GM15510 (cell line): ENCODE data around the gene FOXO1.

Experiments
- POLR2A ChIP-seq: IDR thresholded peaks from 3 replicates; pipeline ENCODE4 v1.6.1; 2011; ENCODE audit warnings: borderline replicate concordance; ENCODE audit not compliant: insufficient read length; ENCODE audit errors: extremely low read depth

FOXO1 gene

DNA sequence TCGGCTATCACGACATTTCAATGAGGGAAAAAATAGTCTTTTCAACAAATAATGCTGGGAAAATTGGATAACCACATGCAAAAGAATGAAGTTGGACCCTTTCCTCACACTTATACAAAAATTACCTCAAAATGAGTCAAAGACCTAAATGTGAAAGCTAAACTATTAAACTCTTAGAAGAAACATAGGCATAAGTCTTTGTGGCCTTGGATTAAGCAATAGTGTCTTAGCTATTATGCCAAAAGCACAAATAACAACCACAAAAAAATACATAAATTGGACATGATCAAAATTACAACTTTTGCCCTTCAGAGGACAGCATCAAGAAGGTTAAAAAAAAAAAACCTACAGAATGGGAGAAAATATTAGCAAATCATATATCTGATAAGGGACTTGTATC is 156.6 kb downstream of the FOXO1 start:
- no peak for TF ChIP-seq POLR2A

DNA sequence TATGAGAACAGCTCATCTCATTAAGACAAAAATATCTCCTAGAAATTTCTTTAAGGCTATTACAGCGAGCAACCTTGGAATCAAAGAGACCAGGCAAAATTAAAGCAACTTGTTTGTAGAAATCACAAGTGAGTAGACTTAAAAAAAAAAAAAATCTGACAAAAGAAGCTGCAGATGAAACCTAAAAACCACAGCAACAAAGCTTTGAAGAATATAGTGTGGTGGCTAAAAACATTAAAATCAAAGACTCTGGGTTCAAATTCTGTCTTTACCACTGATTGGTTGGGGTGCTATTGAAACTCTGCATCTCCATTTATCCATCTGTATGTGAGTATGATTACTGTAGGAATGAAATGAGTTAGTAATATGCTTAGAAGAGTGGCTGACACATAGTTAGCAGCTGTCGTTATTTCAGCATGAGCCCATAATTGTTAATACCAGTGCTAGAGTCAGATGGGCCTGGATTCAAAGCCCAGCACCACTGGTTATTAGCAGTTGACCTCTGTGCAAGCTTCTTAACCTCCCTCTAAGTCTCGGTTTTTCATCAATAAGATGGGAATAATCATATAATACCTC is 157.6 kb downstream of the FOXO1 start:
- no peak for TF ChIP-seq POLR2A

DNA sequence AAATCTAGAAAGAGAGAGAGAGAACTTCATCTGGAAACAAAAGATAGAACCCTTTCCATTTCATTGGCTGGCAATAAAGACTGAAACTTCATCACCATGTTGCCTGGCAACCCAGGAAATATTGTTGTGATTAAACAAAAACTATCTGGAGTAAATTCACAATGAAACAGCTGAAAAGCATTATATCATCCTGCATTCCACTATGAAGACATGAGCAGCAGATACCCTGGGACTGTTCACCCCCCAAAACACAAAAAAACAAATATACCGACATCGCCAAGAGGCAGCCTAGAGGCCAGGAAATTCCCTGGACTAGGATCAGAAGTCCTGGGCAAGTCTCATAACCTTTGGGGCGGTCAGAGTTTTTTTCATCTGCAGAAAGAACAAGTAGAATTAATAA is 158.3 kb downstream of the FOXO1 start:
- TF ChIP-seq POLR2A = no peak

DNA sequence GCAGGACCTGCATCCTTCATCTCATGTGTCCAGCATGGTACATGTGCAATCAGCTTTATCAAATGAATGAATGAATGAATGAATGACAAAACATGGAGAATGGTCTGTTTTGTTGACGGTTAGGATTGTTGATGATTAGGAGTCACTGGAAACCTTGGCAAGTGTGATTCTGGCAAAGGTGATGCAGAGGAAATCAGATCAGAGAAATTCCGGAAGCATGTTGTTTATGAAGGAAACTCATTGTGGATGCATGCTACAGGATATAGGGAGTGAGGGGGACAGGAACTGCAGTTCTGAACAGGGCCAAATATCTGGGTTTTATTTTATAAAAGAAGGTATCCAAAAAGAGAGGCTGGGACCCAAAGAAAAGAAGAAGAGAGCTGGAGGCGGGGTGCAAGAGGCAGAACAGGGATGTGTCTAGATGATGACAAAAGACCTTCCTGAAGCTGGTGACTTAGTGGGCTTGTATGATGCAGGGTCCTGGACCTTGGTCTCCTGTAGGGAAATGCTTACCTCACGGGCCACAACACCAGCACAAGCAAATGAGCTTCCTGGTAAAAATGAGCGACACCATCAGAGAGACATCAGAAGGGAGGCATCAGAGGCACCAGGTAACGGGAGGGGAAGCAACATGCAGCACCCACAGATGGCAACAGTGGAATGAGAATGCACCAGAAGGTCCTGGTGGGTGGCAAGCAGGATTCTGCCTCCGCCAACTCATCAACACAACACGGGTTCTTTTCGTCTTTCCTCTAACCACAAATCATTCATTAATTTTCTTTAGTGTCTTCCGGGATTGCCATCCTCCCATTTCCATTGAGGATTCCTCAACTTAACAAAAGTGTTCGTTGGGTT is 159.6 kb downstream of the FOXO1 start:
- no peak for TF ChIP-seq POLR2A
